Hematopoietic multipotent progenitor cell treated with erythropoietin and hydrocortisone succinate and interleukin-3 and kit ligand, for 15 days (in vitro differentiated cells): ENCODE measurements around the gene PI4KA.
A peak's percentile ranks its signal among the peaks of the same experiment; 100 is the strongest.

Experiments
- DNase-seq: peaks from one replicate; pipeline ENCODE4 v3.0.0-alpha.2; 2015; ENCODE audit warnings: low spot score

Gene PI4KA

DNA sequence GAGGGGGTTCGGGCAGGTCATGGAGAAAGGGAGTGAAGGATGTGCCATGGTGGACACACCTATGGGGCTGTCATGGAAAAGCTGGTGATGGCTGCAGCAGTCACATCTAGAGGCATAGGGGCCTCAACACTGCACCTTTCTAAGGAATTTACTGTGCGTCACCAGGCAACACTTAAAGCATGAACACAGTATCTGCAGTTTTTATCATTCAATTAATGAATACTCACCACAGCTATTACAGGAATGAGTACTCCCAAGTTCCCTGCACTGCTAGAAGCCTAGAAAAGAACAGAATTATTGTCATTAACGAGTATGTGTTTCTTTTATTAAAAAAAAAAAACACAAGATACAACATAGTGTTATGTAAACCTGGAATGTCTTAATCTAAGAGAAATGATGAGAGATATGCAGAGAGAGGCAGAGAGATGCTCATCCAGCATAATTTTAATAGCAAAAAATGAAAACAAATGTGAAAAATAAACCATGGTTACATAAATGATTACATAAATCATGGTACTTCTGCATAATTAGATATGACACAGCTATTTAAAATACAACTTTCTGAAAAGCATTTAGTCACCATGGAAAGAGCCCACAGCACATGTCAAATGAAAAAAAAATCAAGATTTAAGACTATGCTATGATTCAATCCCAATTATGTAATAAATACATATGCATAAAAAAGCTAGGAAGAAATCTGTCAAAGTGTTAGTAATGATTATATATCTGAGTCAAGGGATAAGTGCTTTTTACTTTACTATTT, 65.5 kb downstream of the PI4KA start:
- DNase-seq = no peak

DNA sequence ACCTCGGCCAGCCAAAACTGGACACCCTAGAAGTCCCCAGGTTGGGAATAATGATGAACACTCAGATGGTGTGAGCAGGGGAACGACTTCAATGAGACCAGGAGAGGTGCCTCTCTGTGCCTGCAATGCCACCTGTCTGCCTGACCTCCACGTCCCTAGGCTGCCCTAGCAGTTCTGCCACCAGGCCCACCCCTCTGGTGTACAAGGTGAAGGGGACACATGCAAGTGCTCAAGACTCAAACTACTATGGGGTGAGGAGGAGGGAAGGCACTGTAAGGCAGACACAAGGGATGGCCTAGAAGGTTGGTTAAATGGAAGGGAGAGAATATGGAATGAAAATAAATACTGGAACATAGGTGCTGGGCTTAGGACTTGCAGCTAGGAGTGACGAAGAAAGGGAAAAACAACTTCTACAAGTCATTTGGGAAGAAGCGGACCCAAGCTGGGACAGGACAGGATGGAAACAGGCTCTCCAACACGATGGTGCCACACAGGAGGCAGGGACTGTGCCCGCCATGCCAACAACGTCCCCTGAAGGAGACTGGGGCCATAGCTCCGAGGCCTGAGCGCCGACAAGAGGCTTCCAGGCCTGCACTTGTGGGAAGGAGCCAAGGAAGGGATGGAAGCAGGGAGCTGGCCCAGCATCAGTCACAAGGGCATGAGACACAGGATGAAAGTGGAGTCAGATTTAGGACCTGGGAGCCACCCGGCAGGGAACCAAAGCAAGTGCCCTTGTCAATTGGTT, 66.2 kb downstream of the PI4KA start:
- no peak for DNase-seq

DNA sequence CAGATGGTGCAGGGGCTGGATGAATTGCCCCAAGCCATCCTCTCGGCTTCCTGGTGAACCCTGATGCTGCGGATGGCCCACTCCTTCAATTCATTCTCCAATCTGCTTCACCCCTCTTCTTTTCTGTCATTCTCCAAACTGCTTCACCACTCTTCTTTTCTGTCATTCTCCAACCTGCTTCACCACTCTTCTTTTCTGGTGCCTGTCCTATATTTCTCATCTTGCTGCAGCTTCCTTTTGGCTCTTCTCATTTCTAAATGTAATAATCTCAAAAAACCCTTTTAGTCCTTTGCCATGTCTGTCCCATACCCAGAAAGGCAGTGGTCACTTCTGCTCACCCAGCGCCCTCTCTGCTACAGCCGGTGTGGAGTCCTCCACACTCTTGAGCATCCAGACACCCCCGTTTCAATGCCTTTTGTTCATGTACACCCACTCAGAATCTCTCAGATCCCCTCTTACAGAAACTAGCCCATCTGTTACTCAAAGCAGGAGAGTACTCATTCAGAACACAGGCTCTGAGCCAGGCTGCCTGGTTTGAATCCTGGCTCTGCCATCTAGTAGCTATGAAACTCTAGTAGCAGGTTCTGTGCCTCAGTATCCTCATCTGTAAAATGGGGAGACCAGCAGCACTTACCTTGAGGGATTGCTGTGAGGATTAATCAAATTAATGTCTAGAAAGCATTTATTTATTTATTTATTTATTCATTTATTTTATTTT, 69.8 kb downstream of the PI4KA start:
- no peak for DNase-seq

DNA sequence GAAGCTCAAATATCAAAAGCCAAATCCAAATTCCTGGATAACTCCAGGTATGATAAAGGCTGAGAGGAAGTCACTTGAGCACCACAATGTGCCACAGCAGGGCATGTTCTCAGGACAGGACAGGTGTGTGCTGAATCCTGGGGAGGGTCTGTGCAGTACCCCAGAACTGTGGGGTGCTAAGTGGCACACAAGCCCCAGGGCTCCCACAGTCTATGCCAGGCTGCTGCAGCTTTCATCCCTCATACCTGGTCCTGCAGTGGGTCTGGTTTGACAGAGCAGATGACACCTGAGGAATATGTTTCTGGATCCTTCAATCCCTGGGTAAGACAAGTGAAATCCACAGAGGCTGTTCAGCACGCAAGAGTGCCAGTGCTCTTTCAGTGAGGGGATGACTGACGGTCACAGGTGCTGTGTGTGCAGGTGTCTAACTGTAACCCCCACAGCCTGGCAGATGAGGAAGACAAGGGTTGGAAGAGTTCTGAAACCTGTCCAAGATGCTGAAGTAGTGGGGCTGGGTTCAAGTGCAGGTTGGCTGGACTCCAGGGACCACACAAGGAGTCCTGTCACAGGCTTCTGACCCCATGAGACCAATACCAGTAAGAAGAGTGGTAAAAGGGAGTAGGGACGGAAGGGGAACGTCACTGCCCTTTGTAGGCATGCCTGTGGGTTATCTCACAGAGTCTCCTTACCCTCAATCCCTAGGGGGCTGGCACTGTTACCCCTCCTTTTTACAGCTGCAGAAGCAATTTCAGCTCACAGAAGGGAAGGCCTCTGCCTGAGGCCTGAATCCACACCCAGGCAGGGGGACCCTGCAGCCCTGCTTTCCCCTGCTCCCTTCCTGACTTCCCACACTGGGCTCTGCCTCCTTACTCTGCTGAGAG, 70.6 kb downstream of the PI4KA start:
- no peak for DNase-seq

DNA sequence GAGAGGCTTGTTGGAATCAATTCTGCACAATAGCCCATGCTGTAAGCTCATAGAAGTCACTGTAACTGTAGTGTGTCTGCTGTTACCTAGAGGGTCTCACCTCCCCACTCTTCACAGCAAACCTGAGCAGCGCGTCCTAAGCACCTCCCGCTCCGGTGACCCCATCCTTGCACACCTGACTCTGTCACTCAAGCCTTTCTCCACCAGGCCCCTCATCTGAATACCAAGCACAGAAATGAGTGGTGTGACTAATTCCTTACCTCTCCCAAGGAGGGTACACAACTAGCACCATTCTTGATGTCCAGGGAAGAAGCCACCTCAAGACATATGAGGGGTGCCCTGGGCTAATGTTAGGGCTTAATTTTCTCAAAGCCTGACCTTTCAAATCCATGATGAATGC, 71.4 kb downstream of the PI4KA start:
- no peak for DNase-seq

DNA sequence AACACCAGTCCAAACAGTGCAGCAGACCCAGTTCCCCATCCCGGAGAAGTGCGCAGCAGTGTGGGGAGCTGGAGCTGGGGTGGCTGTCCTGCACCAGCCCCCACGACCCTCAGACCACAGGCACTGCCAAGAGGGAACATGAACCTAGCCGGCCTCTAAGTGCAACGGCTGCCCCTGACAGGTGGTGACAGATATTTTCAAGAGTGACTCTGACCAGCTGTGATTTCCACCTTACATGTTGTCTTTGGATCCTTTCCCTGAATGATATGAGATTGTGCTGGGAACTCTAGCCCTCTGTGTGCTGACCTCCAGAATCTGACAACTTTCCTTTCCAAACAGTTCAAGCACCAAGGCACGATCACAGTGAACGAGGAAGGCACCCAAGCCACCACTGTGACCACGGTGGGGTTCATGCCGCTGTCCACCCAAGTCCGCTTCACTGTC, 72.1 kb downstream of the PI4KA start:
- no peak for DNase-seq

DNA sequence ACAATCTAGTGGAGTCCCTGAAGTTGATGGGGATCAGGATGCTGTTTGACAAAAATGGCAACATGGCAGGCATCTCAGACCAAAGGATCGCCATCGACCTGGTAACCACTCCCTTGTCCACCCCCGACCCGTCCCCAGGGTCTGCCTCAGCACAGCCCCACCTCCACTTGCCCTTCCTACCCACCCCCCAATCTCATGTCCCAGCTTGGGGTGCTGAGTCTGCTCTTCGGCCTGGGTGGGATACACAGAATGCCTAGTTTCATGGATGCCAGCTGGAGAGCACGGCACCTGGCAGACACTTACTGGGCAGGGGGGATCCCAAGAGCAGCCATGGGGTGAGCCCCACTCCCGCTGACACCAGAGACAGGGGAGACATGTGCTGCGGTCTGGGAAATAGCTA, 72.6 kb downstream of the PI4KA start:
- no peak for DNase-seq

DNA sequence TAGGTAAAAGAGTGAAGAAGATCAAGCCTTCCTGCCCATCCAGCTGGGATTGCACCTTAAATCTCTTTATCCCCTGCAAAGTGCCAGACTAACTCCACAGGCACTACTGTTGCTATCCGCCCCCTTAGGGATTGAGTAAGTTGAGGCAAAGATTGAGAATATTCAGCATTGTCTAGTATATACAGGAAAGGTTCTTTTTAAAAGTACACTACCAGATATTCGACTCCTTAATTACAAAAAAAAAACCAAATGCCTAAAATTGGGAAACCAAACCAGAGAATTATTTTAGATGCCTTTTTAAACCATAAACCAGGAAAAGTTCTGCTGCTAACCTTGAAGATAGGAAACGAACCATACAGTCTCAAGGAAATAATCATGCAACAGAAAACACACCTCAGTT, 73.2 kb downstream of the PI4KA start:
- DNase-seq = no peak

DNA sequence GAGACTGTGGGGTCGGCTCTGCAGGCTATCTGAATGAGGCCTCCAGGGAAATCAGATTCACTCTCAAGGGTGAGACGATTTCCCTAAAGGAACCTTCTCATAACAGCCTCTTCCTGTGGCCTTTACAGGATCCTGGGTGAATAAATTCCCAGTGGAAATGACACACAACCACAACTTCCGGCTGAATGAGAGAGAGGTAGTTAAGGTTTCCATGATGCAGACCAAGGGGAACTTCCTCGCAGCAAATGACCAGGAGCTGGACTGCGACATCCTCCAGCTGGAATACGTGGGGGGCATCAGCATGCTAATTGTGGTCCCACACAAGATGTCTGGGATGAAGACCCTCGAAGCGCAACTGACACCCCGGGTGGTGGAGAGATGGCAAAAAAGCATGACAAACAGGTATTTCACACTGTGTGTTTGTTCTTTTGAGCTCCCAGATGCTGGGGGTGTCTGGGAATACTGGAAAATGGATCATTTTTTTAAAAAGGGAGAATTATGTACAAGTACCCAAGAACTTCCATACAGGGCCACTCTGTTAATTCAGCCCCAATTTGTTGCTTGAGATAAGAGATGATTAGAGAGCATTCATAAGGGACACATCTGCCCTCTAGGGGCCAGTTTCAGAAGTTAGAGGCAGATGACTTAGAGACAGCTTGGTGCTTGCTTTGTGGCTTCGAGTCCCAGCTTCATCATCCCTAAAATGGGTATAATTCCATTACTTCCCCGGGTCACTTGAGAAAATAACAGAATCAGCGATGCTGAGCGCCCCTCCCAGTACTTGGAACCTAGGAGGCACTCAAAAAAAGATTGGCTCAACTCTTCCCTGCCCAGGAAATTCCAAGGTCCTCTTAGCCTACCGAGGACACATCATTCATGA, 74.5 kb downstream of the PI4KA start:
- peak; percentile 80 for DNase-seq

DNA sequence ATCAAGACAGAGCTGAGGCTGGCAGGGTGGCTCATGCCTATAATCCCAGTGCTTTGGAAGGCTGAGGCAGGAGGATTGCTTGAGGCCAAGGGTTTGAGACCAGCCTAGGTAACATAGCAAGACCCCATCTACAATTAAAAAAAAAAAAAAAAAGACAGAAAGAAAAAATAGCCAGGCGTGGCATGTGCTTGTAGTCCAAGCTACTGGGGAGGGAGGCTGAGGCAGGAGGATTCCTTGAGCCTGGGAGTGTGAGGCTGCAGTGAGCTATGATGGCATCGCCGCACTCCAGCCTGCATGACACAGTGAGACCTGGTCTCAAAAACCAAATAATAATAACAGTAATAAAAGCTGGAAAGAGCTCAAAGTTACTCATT, 75.3 kb downstream of the PI4KA start:
- DNase-seq = no peak

DNA sequence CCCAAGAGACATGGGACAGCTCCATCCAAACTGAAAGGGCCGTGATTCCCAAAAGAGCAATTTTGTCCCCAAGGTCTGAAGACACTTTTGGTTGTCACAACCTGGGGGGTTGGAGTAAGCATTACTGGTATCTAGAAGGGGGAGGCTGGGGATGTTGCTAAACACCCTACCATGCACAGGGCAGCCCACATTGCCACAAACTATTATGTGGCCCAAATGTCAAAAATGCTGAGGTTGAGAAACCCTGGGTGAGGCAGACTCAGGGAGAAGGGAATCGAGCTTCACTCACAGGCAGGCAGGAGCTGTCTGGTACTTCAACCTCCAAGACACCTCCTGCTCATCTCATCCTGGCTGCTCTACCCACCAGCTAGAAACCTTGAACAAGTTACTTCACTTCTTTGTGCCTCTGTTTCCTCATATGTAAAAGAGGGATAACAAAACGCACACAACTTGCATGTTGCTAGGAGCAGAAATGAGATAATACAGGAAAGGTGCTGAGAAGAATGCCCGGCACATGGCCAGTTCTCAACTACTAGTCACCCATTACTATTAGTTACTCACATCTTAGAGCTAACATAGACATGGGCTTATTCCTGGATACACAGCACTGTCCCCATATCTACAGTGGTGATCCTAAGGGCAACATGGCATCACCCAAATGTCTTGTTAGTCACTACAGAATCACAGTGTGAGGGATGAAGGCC, 75.9 kb downstream of the PI4KA start:
- DNase-seq = no peak

DNA sequence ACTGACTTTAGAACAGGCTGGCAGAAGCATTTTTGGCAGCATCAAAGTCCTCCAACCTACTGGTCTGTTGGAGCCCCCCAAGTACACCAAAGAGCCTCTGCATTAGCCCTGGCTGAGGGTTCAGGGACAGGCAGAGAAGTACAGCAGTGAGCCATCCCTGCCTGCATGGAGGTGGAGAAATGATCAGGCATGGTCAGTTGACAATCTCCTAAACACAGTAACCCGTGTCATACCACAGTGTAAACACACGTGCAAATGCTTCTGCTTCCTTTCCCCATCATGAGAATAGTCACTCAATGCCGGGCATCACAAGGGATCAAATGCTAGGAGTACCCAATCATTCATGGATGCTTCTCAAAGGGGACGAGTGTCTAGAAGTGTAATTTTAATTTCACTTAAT, 76.5 kb downstream of the PI4KA start:
- DNase-seq = no peak

DNA sequence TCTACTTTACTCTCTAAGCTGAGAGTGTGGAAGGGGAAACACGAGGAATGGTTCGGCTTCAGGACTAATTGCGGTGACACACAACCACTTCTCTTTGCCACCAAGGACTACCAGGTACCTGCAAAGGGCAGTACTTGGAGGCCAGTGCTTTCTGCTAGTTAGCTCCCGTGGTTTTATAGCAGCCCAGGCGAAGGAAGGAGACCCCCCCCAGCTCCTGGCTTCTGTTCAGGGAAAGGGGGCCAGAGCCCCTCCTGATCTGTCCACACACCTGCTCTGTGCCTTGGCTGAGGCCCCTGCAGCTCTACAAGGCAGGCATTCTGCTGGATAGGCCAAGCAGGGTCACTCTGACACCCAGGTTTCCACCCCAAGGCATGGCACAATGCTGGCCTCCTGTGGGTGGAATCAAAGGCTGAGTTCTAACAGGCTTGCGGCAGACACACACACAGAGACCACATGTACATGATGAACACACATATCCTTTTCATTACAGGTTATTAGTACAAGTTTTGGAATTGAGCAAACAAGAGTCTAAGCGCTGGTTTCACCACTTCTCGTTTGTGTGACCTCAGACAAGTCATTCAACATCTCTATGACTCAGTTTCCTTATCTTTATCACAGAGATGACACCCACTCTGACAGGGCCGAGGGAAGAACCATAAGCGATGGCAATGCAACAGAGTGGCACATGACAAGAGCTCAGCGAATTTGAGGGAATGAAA, 77.2 kb downstream of the PI4KA start:
- DNase-seq = peak; percentile 37

DNA sequence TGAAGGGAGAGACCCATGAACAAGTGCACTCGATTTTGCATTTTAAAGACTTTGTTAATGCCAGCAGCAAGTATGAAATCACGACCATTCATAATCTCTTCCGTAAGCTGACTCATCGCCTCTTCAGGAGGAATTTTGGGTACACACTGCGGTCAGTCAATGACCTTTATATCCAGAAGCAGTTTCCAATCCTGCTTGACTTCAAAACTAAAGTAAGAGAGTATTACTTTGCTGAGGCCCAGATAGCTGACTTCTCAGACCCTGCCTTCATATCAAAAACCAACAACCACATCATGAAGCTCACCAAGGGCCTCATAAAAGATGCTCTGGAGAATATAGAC, 78.8 kb downstream of the PI4KA start:
- no peak for DNase-seq

DNA sequence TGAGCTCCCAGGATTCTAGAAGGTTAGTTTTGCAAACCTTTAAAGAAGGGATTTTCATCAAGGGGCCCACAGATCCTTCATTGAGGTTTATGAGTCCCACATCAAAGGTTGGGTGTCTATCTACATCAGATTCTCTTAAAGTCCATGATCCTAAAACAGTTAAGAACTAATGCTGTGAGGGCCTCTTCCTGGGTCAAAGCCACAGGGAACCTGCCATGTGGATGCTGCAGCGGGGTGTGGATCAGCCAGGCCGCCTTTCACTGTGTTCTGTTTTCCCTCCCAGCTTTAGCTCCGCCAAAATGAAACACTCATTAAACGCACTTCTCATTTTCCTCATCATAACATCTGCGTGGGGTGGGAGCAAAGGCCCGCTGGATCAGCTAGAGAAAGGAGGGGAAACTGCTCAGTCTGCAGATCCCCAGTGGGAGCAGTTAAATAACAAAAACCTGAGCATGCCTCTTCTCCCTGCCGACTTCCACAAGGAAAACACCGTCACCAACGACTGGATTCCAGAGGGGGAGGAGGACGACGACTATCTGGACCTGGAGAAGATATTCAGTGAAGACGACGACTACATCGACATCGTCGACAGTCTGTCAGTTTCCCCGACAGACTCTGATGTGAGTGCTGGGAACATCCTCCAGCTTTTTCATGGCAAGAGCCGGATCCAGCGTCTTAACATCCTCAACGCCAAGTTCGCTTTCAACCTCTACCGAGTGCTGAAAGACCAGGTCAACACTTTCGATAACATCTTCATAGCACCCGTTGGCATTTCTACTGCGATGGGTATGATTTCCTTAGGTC, 79.4 kb downstream of the PI4KA start:
- no peak for DNase-seq

DNA sequence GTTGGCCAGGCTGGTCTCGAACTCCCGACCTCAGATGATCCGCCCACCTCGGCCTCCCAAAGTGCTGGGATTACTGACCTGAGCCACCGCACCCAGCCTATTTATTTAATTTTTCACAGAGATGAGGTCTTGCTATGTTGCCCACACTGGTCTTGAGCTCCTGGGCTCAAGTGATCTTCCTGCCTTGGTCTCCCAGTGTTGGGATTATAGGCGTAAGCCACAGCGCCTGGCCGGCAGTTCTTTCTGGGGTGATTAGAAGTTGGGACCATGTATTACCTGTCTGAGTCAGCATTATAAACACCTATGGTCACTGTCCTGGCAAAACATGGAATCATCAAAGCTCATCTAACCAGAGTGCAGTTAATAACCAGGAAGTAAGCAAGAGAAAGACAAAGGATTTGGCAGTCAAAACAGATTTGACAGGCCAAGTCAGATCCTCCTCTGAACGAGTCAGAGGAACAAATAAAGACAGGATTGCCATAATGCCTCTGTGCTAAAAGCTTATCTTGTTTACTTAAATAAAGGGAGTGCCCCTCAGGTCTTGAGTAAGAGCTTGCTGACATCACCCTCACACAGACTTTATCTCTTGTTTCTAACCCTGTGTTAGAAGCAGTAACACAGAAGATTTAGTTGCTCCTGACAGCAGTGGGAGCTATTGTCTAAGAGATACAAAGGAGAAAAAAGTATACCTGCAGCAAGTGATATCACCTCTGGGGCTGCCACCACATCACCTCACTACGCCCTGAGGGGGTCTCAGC, 81.0 kb downstream of the PI4KA start:
- peak; percentile 17 for DNase-seq

DNA sequence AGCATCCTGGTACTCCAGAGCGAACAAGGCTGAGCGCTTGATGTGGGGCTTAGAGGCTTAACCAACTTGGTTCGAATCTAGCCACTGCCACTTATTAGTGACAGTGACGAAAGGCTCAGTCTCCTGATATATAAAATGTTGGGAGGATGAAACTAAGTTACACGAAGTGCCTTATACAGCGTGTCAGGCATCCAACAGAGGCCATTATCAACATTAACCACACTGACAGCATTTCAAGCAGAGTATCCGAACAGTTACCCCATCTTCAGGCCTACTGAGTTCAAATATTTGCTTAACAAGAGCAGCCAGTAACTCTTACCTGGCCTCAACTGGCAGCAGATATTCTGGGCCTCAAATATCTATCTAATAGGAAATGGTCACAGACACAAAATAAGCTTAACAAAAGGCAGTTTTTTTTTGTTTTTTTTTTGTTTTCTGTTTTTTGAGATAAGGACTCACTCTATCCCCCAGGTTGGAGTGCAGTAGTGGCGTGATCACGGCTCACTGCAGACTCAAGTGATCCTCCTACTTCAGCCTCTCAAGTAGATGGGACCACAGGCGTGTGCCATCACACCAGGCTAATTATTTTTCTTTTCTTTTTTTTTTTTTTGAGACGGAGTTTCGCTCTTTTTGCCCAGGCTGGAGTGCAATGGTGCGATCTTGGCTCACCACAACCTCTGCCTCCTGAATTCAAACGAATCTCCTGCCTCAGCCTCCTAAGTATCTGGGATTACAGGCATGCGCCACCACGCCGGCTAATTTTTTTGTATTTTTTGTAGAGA, 81.8 kb downstream of the PI4KA start:
- no peak for DNase-seq
